Spleen (tissue), 11 donors: ENCODE results near the gene KATNAL2. TPM values are rescaled to one million over a fixed set of nuclear protein-coding genes. Genes with fewer than 3 reads are reported as not detected.

Source experiments
- DNase-seq: peaks from one replicate; pipeline ENCODE4 v3.0.0-alpha.2; 2020
- H3K27ac ChIP-seq, 8 donors: fragments of 200-600 bp; sonication (generic) in 7 of 8; 1 replicate in 4 of 8; 2 replicates in 4 of 8; pipeline versions ENCODE4 v1.5.0 to v1.8.0; 2016 to 2021; ENCODE audit warnings: inconsistent platforms in 4 of 8, mild to moderate bottlenecking in 4 of 8, moderate library complexity in 1 of 8
- H3K27me3 ChIP-seq, 7 donors: fragments of 200-600 bp; sonication (generic) in 6 of 7; replicated peaks in 1 of 7; 1 replicate in 4 of 7; 2 replicates in 3 of 7; pipeline versions ENCODE4 v1.5.0 to v1.8.0; 2016 to 2021; ENCODE audit warnings: inconsistent platforms in 3 of 7, mild to moderate bottlenecking in 1 of 7
- H3K36me3 ChIP-seq, 6 donors: fragments of 200-600 bp; sonication (generic) in 5 of 6; 1 replicate in 4 of 6; 2 replicates in 2 of 6; pipeline versions ENCODE4 v1.5.0 to v1.8.0; 2016 to 2021; ENCODE audit warnings: inconsistent platforms in 2 of 6
- H3K4me1 ChIP-seq, 6 donors: fragments of 200-600 bp; sonication (generic) in 5 of 6; 1 replicate in 3 of 6; 2 replicates in 3 of 6; pipeline versions ENCODE4 v1.5.0 to v1.8.0; 2016 to 2021; ENCODE audit warnings: inconsistent platforms in 3 of 6
- H3K4me3 ChIP-seq, 8 donors: fragments of 200-600 bp; sonication (generic) in 7 of 8; 1 replicate in 4 of 8; 2 replicates in 4 of 8; pipeline versions ENCODE4 v1.5.0 to v1.8.0; 2016 to 2021; ENCODE audit warnings: inconsistent platforms in 4 of 8, mild to moderate bottlenecking in 4 of 8, moderate library complexity in 2 of 8
- H3K9me3 ChIP-seq, 8 donors: fragments of 200-600 bp; sonication (generic) in 7 of 8; 1 replicate in 4 of 8; 2 replicates in 4 of 8; pipeline versions ENCODE4 v1.5.0 to v1.8.0; 2016 to 2021; ENCODE audit warnings: inconsistent platforms in 4 of 8
- POLR2A ChIP-seq, 3 donors: fragments of 450-650 bp; IDR thresholded peaks; one replicate each; pipeline ENCODE4 v1.5.1; 2017; ENCODE audit warnings: antibody characterized with exemption in 3 of 3, mild to moderate bottlenecking in 1 of 3
- POLR2AphosphoS5 ChIP-seq, 3 donors: sonication (generic); formaldehyde crosslinking; IDR thresholded peaks; one replicate each; pipeline ENCODE4 v1.5.1; 2017; ENCODE audit warnings: antibody characterized with exemption in 3 of 3
- WGBS, 5 donors: extraction: QIAGEN DNeasy Blood & Tissue Kit in 3 of 5; methylation state at CpG; one replicate each; pipeline versions ENCODE4 v1.1.5 to v1.1.7; 2013 to 2018; 5-methylcytosine and 5-hydroxymethylcytosine counted together
- intact Hi-C: fragments of 100-400 bp; cut with DNase I; formaldehyde crosslinking; loops from one replicate; pipeline ENCODE4 v1.15.0; 2023; ENCODE audit warnings: low total_unique reads
- polyA plus RNA-seq, 3 donors: library from polyadenylated mRNA; stranded (reverse); fragments of 200-250 nt; gene quantifications; one replicate each; pipeline ENCODE4 v1.2.1, GENCODE V29; 2013
- total RNA-seq, 7 donors: library from RNA; depleted of rRNA in 3 of 7; stranded (reverse); fragments of >200 nt in 3 of 7; fragmentation: NEBNext Ultra II Directional in 4 of 7; extraction: Animal tissue kit (Norgen Biotek cat#: 25700) in 4 of 7; gene quantifications; one replicate each; pipeline versions ENCODE4 v1.1.0 to v1.2.1, GENCODE V29; 2016 to 2021
- TF ChIP-seq, protein P1 (sequence below), 11 experiments: fragments of 200-600 bp in 7 of 11; fragments of 450-650 bp in 4 of 11; sonication (generic) in 4 of 11; IDR thresholded peaks in 8 of 11; conservative IDR thresholded peaks in 3 of 11; 1 replicate in 7 of 11; 2 replicates in 4 of 11; pipeline versions ENCODE4 v1.4.0 to v1.8.0; 2016 to 2021; ENCODE audit warnings: antibody characterized with exemption in 11 of 11, inconsistent platforms in 4 of 11, mild to moderate bottlenecking in 1 of 11
- donor health status: healthy with polysubstance abuse.
- donor health status: DM: no; HTN: no; CAD: no; lungs with moderate emphysema.
- donor health status: DM: no; HTN: no; CAD: no.
- donor health status: Bipolar disorder and iron deficiency.
- donor health status: healthy.
- donor health status: DM: no; HTN: no; CAD: no.
- donor health status: DM: yes; HTN: yes; CAD: no.

Gene KATNAL2
- total and polyA plus RNA-seq, 10 donors, result 1.5 to 10.0 (median 3.2) TPM

DNA sequence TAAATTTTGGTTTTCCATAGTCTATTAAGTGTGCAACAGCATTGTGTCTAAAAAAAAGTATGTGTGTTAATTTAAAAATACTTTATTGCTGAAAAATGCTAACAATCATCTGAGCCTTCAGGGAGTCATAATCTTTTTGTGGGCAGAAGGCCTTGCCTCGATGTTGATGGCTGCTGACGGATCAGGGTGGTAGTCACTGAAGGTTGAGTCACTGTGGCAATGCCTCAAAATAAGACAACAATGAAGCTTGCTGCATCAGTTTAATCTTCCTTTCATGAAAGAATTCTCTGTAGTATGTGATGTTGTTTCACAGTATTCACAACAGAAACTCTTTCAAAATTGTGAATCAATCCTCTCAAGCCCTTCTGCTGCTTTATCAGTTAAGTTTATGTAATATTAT lies 201.6 kb downstream of the KATNAL2 start:
- intact Hi-C loops, result no loop called here
- Histone ChIP-seq H3K36me3 (peaks cover 4 to 74% (median 14%) of the 10 kb centered on the region in 6 donors), H3K9me3 (no peaks in the 10 kb centered on the region), H3K27ac (no peak overlapping the region), H3K27me3 (no peaks in the 10 kb centered on the region), H3K4me3 (no peak overlapping the region), H3K4me1 (no peaks in the 10 kb centered on the region)
- DNase-seq, result no peak
- WGBS, 5 donors, result 95 to 100% (median 97%) methylated on average over 2 of the region's 2 CpGs
- TF ChIP-seq, protein P1, sequence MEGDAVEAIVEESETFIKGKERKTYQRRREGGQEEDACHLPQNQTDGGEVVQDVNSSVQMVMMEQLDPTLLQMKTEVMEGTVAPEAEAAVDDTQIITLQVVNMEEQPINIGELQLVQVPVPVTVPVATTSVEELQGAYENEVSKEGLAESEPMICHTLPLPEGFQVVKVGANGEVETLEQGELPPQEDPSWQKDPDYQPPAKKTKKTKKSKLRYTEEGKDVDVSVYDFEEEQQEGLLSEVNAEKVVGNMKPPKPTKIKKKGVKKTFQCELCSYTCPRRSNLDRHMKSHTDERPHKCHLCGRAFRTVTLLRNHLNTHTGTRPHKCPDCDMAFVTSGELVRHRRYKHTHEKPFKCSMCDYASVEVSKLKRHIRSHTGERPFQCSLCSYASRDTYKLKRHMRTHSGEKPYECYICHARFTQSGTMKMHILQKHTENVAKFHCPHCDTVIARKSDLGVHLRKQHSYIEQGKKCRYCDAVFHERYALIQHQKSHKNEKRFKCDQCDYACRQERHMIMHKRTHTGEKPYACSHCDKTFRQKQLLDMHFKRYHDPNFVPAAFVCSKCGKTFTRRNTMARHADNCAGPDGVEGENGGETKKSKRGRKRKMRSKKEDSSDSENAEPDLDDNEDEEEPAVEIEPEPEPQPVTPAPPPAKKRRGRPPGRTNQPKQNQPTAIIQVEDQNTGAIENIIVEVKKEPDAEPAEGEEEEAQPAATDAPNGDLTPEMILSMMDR (IDR thresholded peaks at IDR 0.05 in 8 of 11, conservative IDR thresholded peaks at IDR 0.05 in 3 of 11), result no peak
- TF ChIP-seq POLR2A (IDR thresholded peaks at IDR 0.05), result no peak
- TF ChIP-seq POLR2AphosphoS5 (IDR thresholded peaks at IDR 0.05), result no peak

DNA sequence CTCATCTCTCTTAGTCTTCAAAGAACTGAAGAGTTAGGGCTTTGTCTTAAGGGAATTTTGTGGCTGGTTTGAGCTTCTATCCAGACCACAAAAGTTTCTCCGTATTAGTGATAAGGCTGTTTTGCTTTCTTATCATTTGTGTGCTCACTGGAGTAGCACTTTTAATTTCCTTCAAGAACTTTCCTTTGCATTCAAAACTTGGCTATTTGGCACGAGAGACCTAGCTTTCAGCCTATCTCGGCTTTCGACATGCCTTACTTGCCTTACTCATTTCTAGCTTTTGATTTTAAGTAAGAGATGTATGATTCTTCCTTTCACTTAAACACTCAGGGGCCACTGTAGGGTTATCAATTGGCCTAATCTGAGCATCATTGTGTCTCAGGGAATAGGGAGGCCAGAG lies 203.0 kb downstream of the KATNAL2 start:
- Histone ChIP-seq H3K4me1 (no peaks in the 10 kb centered on the region), H3K36me3 (peaks cover 0 to 69% (median 3%) of the 10 kb centered on the region in 6 donors), H3K9me3 (no peaks in the 10 kb centered on the region), H3K27ac (no peak overlapping the region), H3K27me3 (no peaks in the 10 kb centered on the region), H3K4me3 (no peak overlapping the region)
- WGBS, 5 donors, result 64 to 83% (median 75%) methylated on average over 4 of the region's 4 CpGs
- no peak for DNase-seq
- intact Hi-C loops, result no loop called here
- TF ChIP-seq POLR2AphosphoS5 (IDR thresholded peaks at IDR 0.05), result no peak
- TF ChIP-seq, protein P1 (IDR thresholded peaks at IDR 0.05 in 8 of 11, conservative IDR thresholded peaks at IDR 0.05 in 3 of 11), result no peak

DNA sequence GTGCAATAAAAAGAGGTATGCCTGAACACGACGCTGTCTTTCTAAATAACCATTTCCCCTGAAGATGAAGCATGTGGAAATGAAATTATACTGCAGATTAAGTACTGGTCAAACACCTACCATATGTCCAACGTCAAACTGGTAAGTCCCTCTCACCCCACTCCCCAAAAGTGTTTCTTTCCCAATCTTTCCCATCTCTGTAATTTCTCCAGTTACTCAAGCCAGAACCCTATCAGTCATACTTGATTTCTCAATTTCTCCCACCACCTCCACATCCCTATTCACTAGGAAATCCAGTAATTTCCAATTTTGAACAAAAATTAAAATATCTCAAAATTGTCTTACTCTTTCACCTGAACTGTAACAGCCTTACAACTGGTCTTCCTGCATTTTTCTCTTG lies 203.7 kb downstream of the KATNAL2 start:
- intact Hi-C loops, result no loop called here
- no peak for DNase-seq
- Histone ChIP-seq H3K36me3 (peaks cover 0 to 74% (median 0%) of the 10 kb centered on the region in 6 donors), H3K27me3 (no peaks in the 10 kb centered on the region), H3K4me1 (no peaks in the 10 kb centered on the region), H3K9me3 (no peaks in the 10 kb centered on the region), H3K27ac (no peak overlapping the region), H3K4me3 (no peak overlapping the region)
- WGBS, 5 donors, result 65 to 97% (median 78%) methylated on average over 3 of the region's 3 CpGs
- no peak for TF ChIP-seq POLR2A (IDR thresholded peaks at IDR 0.05)
- TF ChIP-seq POLR2AphosphoS5 (IDR thresholded peaks at IDR 0.05), result no peak
- TF ChIP-seq, protein P1 (IDR thresholded peaks at IDR 0.05 in 8 of 11, conservative IDR thresholded peaks at IDR 0.05 in 3 of 11), result no peak

DNA sequence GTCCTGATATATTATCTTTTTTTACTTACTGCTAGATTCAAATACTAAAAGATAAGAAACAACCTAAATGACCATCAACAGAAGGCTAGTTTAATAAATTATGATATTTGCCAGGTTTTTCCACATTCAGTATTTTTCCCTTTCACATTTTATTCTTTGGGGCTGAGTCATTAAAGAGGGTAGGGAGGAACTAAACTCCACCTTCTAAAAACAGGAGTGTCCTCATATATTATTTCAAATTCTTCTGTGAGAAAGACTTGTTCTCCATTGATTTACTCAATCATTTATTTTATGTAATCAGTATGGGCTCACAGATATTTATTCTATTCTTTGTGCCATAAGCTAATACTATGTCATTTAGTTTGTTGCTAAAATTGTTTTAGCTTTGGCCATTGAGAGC lies 223.9 kb downstream of the KATNAL2 start:
- H3K4me1 ChIP-seq, result peaks cover 0 to 2% (median 0%) of the 10 kb centered on the region in 6 donors
- no peaks in the 10 kb centered on the region for H3K27me3 ChIP-seq
- H3K4me3 ChIP-seq, result no peak overlapping the region
- no peaks in the 10 kb centered on the region for H3K9me3 ChIP-seq
- intact Hi-C loops, result no loop called here
- no peak overlapping the region for H3K27ac ChIP-seq
- DNase-seq, result no peak
- TF ChIP-seq, protein P1 (IDR thresholded peaks at IDR 0.05 in 8 of 11, conservative IDR thresholded peaks at IDR 0.05 in 3 of 11), result no peak
- no peak for TF ChIP-seq POLR2A (IDR thresholded peaks at IDR 0.05)
- TF ChIP-seq POLR2AphosphoS5 (IDR thresholded peaks at IDR 0.05), result no peak
- peaks cover 0 to 14% (median 2%) of the 10 kb centered on the region in 6 donors for H3K36me3 ChIP-seq
